KMS-11 (cell line): Measurements from ENCODE around the gene HCK.

Source experiments
- H2AFZ ChIP-seq: fragments of 200-600 bp; sonication (generic); 2 replicates; pipeline ENCODE4 v1.6.1; 2016; ENCODE audit warnings: antibody characterized with exemption, mixed run types, low read depth
- H3K27ac ChIP-seq: fragments of 200-600 bp; sonication (generic); 2 replicates; pipeline ENCODE4 v1.6.1; 2016; ENCODE audit warnings: mild to moderate bottlenecking, mixed run types
- H3K27me3 ChIP-seq: fragments of 200-600 bp; sonication (generic); 2 replicates; pipeline ENCODE4 v1.6.1; 2017; ENCODE audit warnings: mild to moderate bottlenecking, low read depth, mixed run types, moderate library complexity; ENCODE audit not compliant: insufficient read depth
- H3K36me3 ChIP-seq: fragments of 200-600 bp; sonication (generic); 2 replicates; pipeline ENCODE4 v1.6.1; 2017; ENCODE audit warnings: mild to moderate bottlenecking, mixed run types; ENCODE audit not compliant: insufficient read depth
- H3K4me1 ChIP-seq: fragments of 200-600 bp; sonication (generic); 2 replicates; pipeline ENCODE4 v1.6.1; 2016; ENCODE audit warnings: mild to moderate bottlenecking, low read depth, mixed run types; ENCODE audit not compliant: poor library complexity, severe bottlenecking
- H3K4me2 ChIP-seq: fragments of 200-600 bp; sonication (generic); 2 replicates; pipeline ENCODE4 v1.7.0; 2016; ENCODE audit warnings: mild to moderate bottlenecking, mixed run types
- H3K4me3 ChIP-seq: fragments of 200-600 bp; sonication (generic); IDR thresholded peaks from 2 replicates; pipeline ENCODE4 v1.6.1; 2017; ENCODE audit warnings: low read depth, low read length, mixed read lengths; ENCODE audit not compliant: insufficient read depth
- H3K79me2 ChIP-seq: fragments of 200-600 bp; sonication (generic); 2 replicates; pipeline ENCODE4 v1.6.1; 2016; ENCODE audit warnings: low read depth, mixed run types; ENCODE audit not compliant: insufficient read depth
- H3K9ac ChIP-seq: fragments of 200-600 bp; sonication (generic); 2 replicates; pipeline ENCODE4 v1.6.1; 2016; ENCODE audit warnings: mild to moderate bottlenecking, mixed run types
- H4K20me1 ChIP-seq: fragments of 200-600 bp; sonication (generic); 2 replicates; pipeline ENCODE4 v1.6.1; 2016; ENCODE audit warnings: mild to moderate bottlenecking, mixed run types; ENCODE audit not compliant: insufficient read depth
- TF ChIP-seq, protein P1 (sequence below): fragments of 200-600 bp; sonication (generic); conservative IDR thresholded peaks from 2 replicates; pipeline ENCODE4 v1.6.1; 2017; ENCODE audit warnings: low read depth, mild to moderate bottlenecking, antibody characterized with exemption, low read length, moderate library complexity, mixed read lengths

HCK gene

DNA sequence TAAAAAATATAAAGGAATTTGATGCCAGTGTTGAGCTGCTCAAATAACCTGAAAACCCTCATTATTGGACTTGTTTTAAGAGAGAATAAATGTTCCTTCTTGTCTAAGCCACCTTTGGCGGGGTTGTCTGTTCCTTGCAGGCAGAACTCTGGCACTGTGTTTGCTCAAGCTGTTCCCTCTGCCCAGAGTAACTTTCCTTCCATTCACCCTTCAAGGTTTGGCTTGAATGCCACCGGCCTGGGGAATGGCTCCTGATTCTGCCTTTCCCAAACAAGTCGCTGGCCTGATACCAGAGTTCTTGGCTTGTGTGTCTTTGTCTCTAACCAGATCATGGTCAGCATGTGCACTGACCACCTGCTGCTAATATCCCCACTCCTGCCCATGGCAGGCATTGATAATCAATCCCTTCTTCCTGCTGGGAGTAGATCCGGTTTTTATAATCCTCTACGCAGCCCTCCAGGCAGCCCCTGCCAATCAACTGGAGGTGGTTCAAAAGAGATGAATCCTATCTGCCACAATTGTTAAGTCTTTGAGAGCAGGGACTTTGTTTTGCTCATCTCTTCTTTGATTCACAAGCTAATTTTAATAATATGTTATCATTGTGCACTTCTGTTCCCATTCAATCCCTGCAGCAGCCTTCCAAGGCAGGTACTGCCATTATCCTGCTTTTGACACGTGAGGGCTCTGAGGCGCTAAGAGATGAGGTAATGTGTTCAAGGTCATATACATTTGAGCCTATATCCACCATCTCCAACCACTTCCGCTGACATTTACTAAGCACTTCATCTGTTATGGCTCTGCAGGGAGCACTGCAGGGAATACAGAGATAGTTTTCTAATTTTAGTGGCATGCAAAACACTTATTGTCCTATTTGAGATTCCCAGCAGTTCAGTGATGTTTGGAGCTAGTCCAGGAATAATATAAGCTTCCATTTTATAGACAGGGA lies 44.9 kb upstream of the HCK start:
- no peaks in the 10 kb centered on the region for H4K20me1 ChIP-seq
- no peak overlapping the region for H3K27ac ChIP-seq
- no peak overlapping the region for H3K4me2 ChIP-seq
- no peaks in the 10 kb centered on the region for H3K4me1 ChIP-seq
- H3K27me3 ChIP-seq: peaks cover 41% of the 10 kb centered on the region
- no peak overlapping the region for H2AFZ ChIP-seq
- no peaks in the 10 kb centered on the region for H3K79me2 ChIP-seq
- TF ChIP-seq, protein P1, sequence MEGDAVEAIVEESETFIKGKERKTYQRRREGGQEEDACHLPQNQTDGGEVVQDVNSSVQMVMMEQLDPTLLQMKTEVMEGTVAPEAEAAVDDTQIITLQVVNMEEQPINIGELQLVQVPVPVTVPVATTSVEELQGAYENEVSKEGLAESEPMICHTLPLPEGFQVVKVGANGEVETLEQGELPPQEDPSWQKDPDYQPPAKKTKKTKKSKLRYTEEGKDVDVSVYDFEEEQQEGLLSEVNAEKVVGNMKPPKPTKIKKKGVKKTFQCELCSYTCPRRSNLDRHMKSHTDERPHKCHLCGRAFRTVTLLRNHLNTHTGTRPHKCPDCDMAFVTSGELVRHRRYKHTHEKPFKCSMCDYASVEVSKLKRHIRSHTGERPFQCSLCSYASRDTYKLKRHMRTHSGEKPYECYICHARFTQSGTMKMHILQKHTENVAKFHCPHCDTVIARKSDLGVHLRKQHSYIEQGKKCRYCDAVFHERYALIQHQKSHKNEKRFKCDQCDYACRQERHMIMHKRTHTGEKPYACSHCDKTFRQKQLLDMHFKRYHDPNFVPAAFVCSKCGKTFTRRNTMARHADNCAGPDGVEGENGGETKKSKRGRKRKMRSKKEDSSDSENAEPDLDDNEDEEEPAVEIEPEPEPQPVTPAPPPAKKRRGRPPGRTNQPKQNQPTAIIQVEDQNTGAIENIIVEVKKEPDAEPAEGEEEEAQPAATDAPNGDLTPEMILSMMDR: no peak
- H3K9ac ChIP-seq: no peak overlapping the region
- H3K4me3 ChIP-seq: no peak overlapping the region
- no peaks in the 10 kb centered on the region for H3K36me3 ChIP-seq

DNA sequence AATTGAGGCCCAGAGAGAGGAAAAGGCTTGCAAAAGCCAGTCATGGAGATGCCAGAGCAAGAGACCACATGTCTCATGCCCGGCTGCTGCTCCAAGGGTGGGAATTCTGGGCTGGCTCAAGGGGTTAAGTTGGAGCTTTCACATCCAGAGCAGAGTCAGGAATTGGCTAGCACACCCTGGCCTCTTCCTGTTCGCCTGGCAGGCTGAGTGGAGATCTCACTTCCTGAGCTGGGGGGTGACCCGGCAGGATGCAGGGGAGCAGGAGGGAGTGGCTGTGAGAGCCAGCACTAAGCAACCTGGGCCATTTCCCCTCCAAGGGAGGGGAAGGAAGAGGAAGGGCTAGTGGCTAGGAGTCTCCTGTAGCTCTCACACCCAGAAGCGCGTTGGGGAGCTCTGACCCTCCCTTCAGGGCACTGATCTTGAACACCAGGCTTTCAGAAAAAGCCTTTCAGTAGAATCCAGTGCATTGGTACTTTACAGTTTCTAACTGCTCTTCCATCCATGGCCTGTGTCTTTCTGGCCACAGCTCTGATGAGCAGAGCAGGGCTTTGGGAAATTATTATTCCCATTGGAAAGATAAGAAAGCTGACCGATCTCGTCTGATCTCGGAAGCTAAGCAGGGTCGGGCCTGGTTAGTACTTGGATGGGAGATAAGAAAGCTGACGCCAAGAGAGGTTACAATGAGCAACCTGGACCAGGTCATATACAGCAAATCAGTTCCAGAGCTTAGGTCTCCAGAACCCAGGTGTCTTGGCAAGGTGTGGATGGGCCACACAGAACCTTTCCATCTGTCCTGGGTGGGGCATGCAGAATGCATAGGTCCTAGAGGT lies 44.0 kb upstream of the HCK start:
- Histone ChIP-seq H3K36me3 (no peaks in the 10 kb centered on the region), H3K27ac (no peak overlapping the region), H3K9ac (no peak overlapping the region)

DNA sequence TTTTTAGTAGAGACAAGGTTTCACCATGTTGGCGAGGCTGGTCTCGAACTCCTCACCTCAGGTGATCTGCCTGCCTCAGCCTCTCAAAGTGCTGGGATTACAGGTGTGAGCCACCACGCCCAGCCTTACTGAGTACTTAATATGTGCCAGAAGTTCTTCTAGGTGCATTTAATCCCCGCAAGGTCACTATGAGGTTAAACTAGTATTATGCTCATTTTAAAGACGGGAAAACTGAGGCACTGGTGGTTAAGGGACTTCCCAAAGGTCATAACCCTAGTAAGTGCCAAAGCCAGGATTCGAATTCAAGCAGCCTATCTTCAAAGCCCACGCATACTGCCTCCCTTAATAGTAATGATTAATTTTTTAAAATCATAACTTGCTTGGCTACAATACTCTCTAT lies 42.5 kb upstream of the HCK start:
- TF ChIP-seq, protein P1: no peak
- no peaks in the 10 kb centered on the region for H3K4me1 ChIP-seq
- H3K79me2 ChIP-seq: no peaks in the 10 kb centered on the region
- H3K27me3 ChIP-seq: peaks cover 53% of the 10 kb centered on the region
- no peaks in the 10 kb centered on the region for H4K20me1 ChIP-seq
- no peak overlapping the region for H2AFZ ChIP-seq
- no peak overlapping the region for H3K27ac ChIP-seq
- no peak overlapping the region for H3K4me2 ChIP-seq
- no peak overlapping the region for H3K4me3 ChIP-seq
- H3K36me3 ChIP-seq: no peaks in the 10 kb centered on the region
- no peak overlapping the region for H3K9ac ChIP-seq

More for the DNA sequence above, 44.0 kb upstream of the HCK start:
- Histone ChIP-seq H3K4me2 (no peak overlapping the region), H2AFZ (no peak overlapping the region), H4K20me1 (no peaks in the 10 kb centered on the region), H3K79me2 (no peaks in the 10 kb centered on the region), H3K4me3 (no peak overlapping the region), H3K4me1 (no peaks in the 10 kb centered on the region), H3K27me3 (peaks cover 47% of the 10 kb centered on the region)
- TF ChIP-seq, protein P1: no peak

DNA sequence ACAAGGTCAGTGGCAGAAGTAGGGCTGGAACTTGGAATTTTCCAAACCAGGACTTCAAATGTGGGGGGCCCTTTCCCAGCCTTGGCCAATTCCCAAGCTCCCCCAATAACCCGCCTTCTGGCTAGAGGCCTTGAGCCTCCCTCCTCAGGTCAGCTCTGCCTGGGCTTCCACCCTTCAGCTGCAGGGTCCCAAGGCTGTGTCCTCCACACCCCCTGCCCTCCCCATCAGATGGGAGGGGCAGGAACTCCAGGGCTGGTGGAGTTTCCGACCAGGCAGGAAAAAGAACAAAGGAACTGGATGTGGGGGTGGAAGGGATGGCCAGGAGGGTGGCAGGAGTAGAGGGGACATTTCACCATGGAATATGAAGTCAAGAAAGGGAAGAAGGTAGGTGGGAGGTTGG lies 41.9 kb upstream of the HCK start, which contains the start of gene CCM2L:
TSS of gene CCM2L (plus strand) at position 338 of the 400 bp plus-strand sequence. CDS start at position 355, 17 bp downstream.
- TF ChIP-seq, protein P1: no peak
- peaks cover 59% of the 10 kb centered on the region for H3K27me3 ChIP-seq
- no peak within 1 kb of the TSS for H2AFZ ChIP-seq
- H3K4me1 ChIP-seq: no peaks in the 10 kb centered on the region
- no peak within 1 kb of the TSS for H3K9ac ChIP-seq
- H3K79me2 ChIP-seq: no peaks in the 10 kb centered on the region
- H3K36me3 ChIP-seq: no peaks in the 10 kb centered on the region
- H4K20me1 ChIP-seq: no peaks in the 10 kb centered on the region
- no peak within 1 kb of the TSS for H3K27ac ChIP-seq
- no peak within 1 kb of the TSS for H3K4me3 ChIP-seq
- H3K4me2 ChIP-seq: no peak within 1 kb of the TSS
